SK-N-SH (cell line): ENCODE measurements around the gene ZNF516. TPM values are rescaled to one million over a fixed set of nuclear protein-coding genes. Genes with fewer than 3 reads are reported as not detected.

Source experiments
- CTCF ChIA-PET: fragments of 300-600, 350-600 bp; formaldehyde crosslinking; extraction: SDS; loops from one replicate; lab custom pipeline; 2021; lab: Yijun Ruan, JAX
- POLR2A ChIA-PET: fragments of 350-600 bp; sonication (Branson Sonifier 250); formaldehyde crosslinking; extraction: SDS; loops from one replicate; lab custom pipeline; 2020; ENCODE audit warnings: antibody characterized with exemption, inconsistent platforms; lab: Yijun Ruan, JAX
- DNase-seq: peaks from one replicate; pipeline ENCODE4 v3.0.0; 2012
- H2AFZ ChIP-seq: fragments of 200-600 bp; sonication (generic); 2 replicates; pipeline ENCODE4 v1.8.1; 2016; ENCODE audit warnings: antibody characterized with exemption, mild to moderate bottlenecking, low read depth
- H3F3A ChIP-seq: fragments of 200-600 bp; sonication (generic); replicated peaks from 2 replicates; pipeline ENCODE3; 2016; ENCODE audit warnings: antibody characterized with exemption, mild to moderate bottlenecking; ENCODE audit not compliant: insufficient read depth
- H3K27ac ChIP-seq, 2 experiments: fragments of 200-500 bp in 1 of 2; fragments of 200-600 bp in 1 of 2; sonication (Bioruptor generic) in 1 of 2; sonication (generic), shearing (Covaris generic) in 1 of 2; 2 replicates each; pipeline versions ENCODE4 v1.5.1 to v1.6.1; 2014 to 2016; ENCODE audit warnings: low read depth in 2 of 2, inconsistent platforms in 1 of 2, low read length in 1 of 2, mild to moderate bottlenecking in 1 of 2, mixed read lengths in 1 of 2
- H3K27me3 ChIP-seq: fragments of 200-600 bp; sonication (generic), shearing (Covaris generic); 2 replicates; pipeline ENCODE4 v1.6.1; 2016; ENCODE audit warnings: mixed run types; ENCODE audit not compliant: insufficient read depth
- H3K36me3 ChIP-seq, 2 experiments: fragments of 200-500 bp in 1 of 2; fragments of 200-600 bp in 1 of 2; sonication (Bioruptor generic) in 1 of 2; sonication (generic) in 1 of 2; replicated peaks in 1 of 2; 2 replicates each; pipeline versions ENCODE3 to v1.5.1; 2014 to 2016; ENCODE audit warnings: low read length in 1 of 2, mild to moderate bottlenecking in 1 of 2; ENCODE audit not compliant: insufficient read depth in 2 of 2, control insufficient read depth in 1 of 2
- H3K4me1 ChIP-seq, 2 experiments: fragments of 200-500 bp in 1 of 2; fragments of 200-600 bp in 1 of 2; sonication (Bioruptor generic) in 1 of 2; sonication (generic), shearing (Covaris generic) in 1 of 2; 2 replicates each; pipeline versions ENCODE4 v1.5.1 to v1.6.1; 2014 to 2016; ENCODE audit warnings: low read depth in 1 of 2, low read length in 1 of 2, mixed run types in 1 of 2; ENCODE audit not compliant: insufficient read depth in 2 of 2, control insufficient read depth in 1 of 2
- H3K4me2 ChIP-seq: fragments of 200-600 bp; sonication (generic), shearing (Covaris generic); 2 replicates; pipeline ENCODE4 v1.6.1; 2017; ENCODE audit warnings: mixed run types
- H3K4me3 ChIP-seq, 2 experiments: fragments of 200-500 bp in 1 of 2; fragments of 200-600 bp in 1 of 2; sonication (Bioruptor generic) in 1 of 2; sonication (generic), shearing (Covaris generic) in 1 of 2; 2 replicates each; pipeline versions ENCODE4 v1.5.1 to v1.8.1; 2014 to 2016; ENCODE audit warnings: low read depth in 2 of 2, inconsistent platforms in 1 of 2, low read length in 1 of 2, mild to moderate bottlenecking in 1 of 2, mixed read lengths in 1 of 2, moderate library complexity in 1 of 2
- H3K79me2 ChIP-seq: fragments of 200-600 bp; sonication (generic); 2 replicates; pipeline ENCODE4 v1.8.1; 2017; ENCODE audit warnings: mild to moderate bottlenecking; ENCODE audit not compliant: insufficient read depth
- H3K9ac ChIP-seq: fragments of 200-600 bp; sonication (generic); 2 replicates; pipeline ENCODE4 v1.6.1; 2017; ENCODE audit warnings: mixed run types
- H3K9me2 ChIP-seq: fragments of 200-600 bp; sonication (generic); 2 replicates; pipeline ENCODE4 v1.6.1; 2017; ENCODE audit warnings: mixed run types
- H3K9me3 ChIP-seq: fragments of 200-600 bp; sonication (generic); 2 replicates; pipeline ENCODE4 v1.6.1; 2017; ENCODE audit warnings: mixed run types, mild to moderate bottlenecking, moderate library complexity
- H4K20me1 ChIP-seq: fragments of 200-600 bp; sonication (generic); 2 replicates; pipeline ENCODE4 v1.6.1; 2017; ENCODE audit warnings: mild to moderate bottlenecking, mixed run types; ENCODE audit not compliant: insufficient read depth
- CTCF ChIP-seq: fragments of 200-600 bp; sonication (generic); IDR thresholded peaks from 2 replicates; pipeline ENCODE4 v1.6.1; 2017; ENCODE audit warnings: antibody characterized with exemption, mild to moderate bottlenecking, moderate library complexity
- EP300 ChIP-seq, 2 experiments: IDR thresholded peaks; 2 replicates each; pipeline versions ENCODE4 v1.4.0 to v1.6.1; 2012; ENCODE audit warnings: borderline replicate concordance in 1 of 2, low read depth in 1 of 2, low read length in 1 of 2
- EZH2phosphoT487 ChIP-seq: fragments of 200-600 bp; sonication (generic); IDR thresholded peaks from 2 replicates; pipeline ENCODE4 v1.6.1; 2017; ENCODE audit warnings: low read depth, mixed run types, mild to moderate bottlenecking, antibody characterized with exemption, moderate library complexity, borderline replicate concordance
- JUND ChIP-seq: IDR thresholded peaks from 2 replicates; pipeline ENCODE4 v1.4.0; 2012
- MAX ChIP-seq: IDR thresholded peaks from 2 replicates; pipeline ENCODE4 v1.4.0; 2012; ENCODE audit warnings: low read depth
- MEF2A ChIP-seq: IDR thresholded peaks from 2 replicates; pipeline ENCODE4 v1.4.0; 2012; ENCODE audit warnings: low read depth, borderline replicate concordance
- MXI1 ChIP-seq: IDR thresholded peaks from 2 replicates; pipeline ENCODE4 v1.6.1; 2012; ENCODE audit warnings: mild to moderate bottlenecking, low read depth, low read length, improper control_type of control experiment
- NFIC ChIP-seq: IDR thresholded peaks from 2 replicates; pipeline ENCODE4 v1.4.0; 2012; ENCODE audit warnings: borderline replicate concordance
- NRF1 ChIP-seq: IDR thresholded peaks from 2 replicates; pipeline ENCODE4 v1.6.1; 2012; ENCODE audit warnings: low read depth, mild to moderate bottlenecking, low read length
- POLR2AphosphoS5 ChIP-seq: IDR thresholded peaks from 2 replicates; pipeline ENCODE4 v1.6.1; 2012; ENCODE audit warnings: low read depth, low read length
- RAD21 ChIP-seq: IDR thresholded peaks from 2 replicates; pipeline ENCODE4 v1.6.1; 2012; ENCODE audit warnings: mild to moderate bottlenecking, low read length
- RXRA ChIP-seq: IDR thresholded peaks from 2 replicates; pipeline ENCODE4 v1.4.0; 2012; ENCODE audit warnings: low read depth, mild to moderate bottlenecking, borderline replicate concordance
- TEAD4 ChIP-seq: IDR thresholded peaks from 2 replicates; pipeline ENCODE4 v1.4.0; 2012; ENCODE audit warnings: mild to moderate bottlenecking, borderline replicate concordance; ENCODE audit not compliant: insufficient read depth
- USF2 ChIP-seq: fragments of 150-350 bp; IDR thresholded peaks from 2 replicates; pipeline ENCODE4 v1.6.1; 2017; ENCODE audit warnings: antibody characterized with exemption, low read length, low read depth, borderline replicate concordance
- YY1 ChIP-seq: IDR thresholded peaks from 2 replicates; pipeline ENCODE4 v1.4.0; 2012; ENCODE audit warnings: low read depth, mild to moderate bottlenecking
- WGBS: methylation state at CpG from one replicate; pipeline ENCODE4 v1.1.6; 2017; ENCODE audit warnings: low lambda C conversion rate; 5-methylcytosine and 5-hydroxymethylcytosine counted together
- polyA plus RNA-seq, 3 experiments: library from polyadenylated mRNA; depleted of rRNA; stranded (reverse); fragments of >200 nt; gene quantifications; 2 replicates each; pipeline ENCODE4 v1.2.3, GENCODE V29; 2012
- TF ChIP-seq, protein P1 (sequence below): IDR thresholded peaks from 2 replicates; pipeline ENCODE4 v1.6.1; 2012; ENCODE audit warnings: mild to moderate bottlenecking, low read depth, low read length, moderate library complexity

Gene ZNF516
- polyA plus RNA-seq, 1 of the 3 experiments (the other 2 are of a cell fraction) = 4.4 TPM

GRCh38 chr18:76335859-76336640, 159.0 kb downstream of the ZNF516 start:
- Histone ChIP-seq H3K27me3 (no peaks in the 10 kb centered on the region), H3K79me2 (no peaks in the 10 kb centered on the region), H3K36me3 (no peaks in the 10 kb centered on the region), H3K4me3 (no peak overlapping the region), H3K4me1 (no peaks in the 10 kb centered on the region), H3K9me3 (no peaks in the 10 kb centered on the region), H3F3A (no peaks in the 10 kb centered on the region), H3K27ac (no peak overlapping the region), H4K20me1 (no peaks in the 10 kb centered on the region), H3K9ac (no peak overlapping the region), H3K9me2 (no peaks in the 10 kb centered on the region), H2AFZ (no peak overlapping the region), H3K4me2 (no peak overlapping the region)
- TF ChIP-seq RXRA = no peak
- TF ChIP-seq YY1 = no peak
- no peak for TF ChIP-seq EZH2phosphoT487
- no peak for TF ChIP-seq NFIC
- TF ChIP-seq RAD21 = no peak
- TF ChIP-seq, protein P1, sequence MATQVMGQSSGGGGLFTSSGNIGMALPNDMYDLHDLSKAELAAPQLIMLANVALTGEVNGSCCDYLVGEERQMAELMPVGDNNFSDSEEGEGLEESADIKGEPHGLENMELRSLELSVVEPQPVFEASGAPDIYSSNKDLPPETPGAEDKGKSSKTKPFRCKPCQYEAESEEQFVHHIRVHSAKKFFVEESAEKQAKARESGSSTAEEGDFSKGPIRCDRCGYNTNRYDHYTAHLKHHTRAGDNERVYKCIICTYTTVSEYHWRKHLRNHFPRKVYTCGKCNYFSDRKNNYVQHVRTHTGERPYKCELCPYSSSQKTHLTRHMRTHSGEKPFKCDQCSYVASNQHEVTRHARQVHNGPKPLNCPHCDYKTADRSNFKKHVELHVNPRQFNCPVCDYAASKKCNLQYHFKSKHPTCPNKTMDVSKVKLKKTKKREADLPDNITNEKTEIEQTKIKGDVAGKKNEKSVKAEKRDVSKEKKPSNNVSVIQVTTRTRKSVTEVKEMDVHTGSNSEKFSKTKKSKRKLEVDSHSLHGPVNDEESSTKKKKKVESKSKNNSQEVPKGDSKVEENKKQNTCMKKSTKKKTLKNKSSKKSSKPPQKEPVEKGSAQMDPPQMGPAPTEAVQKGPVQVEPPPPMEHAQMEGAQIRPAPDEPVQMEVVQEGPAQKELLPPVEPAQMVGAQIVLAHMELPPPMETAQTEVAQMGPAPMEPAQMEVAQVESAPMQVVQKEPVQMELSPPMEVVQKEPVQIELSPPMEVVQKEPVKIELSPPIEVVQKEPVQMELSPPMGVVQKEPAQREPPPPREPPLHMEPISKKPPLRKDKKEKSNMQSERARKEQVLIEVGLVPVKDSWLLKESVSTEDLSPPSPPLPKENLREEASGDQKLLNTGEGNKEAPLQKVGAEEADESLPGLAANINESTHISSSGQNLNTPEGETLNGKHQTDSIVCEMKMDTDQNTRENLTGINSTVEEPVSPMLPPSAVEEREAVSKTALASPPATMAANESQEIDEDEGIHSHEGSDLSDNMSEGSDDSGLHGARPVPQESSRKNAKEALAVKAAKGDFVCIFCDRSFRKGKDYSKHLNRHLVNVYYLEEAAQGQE = no peak
- TF ChIP-seq MAX = no peak
- TF ChIP-seq MEF2A = no peak
- TF ChIP-seq JUND = no peak
- TF ChIP-seq MXI1 = no peak
- no peak for TF ChIP-seq USF2
- TF ChIP-seq POLR2AphosphoS5 = no peak
- no peak for TF ChIP-seq CTCF
- TF ChIP-seq TEAD4 = no peak
- no peak for TF ChIP-seq EP300 (IDR thresholded peaks at IDR 0.05; ENCODE audit: borderline replicate concordance in 1 of 2, low read depth in 1 of 2, low read length in 1 of 2)
- TF ChIP-seq NRF1 = no peak
- POLR2A ChIA-PET = no interaction called here
- 71% methylated on average over 10 of the region's 10 CpGs for WGBS
- DNase-seq = no peak
- CTCF ChIA-PET = no interaction called here
